HepG2 (cell line): ENCODE data around the gene DPEP3. TPM values are rescaled to one million over a fixed set of nuclear protein-coding genes. Genes with fewer than 3 reads are reported as not detected.

ENCODE experiments used
- BHLHE40 ChIP-seq: IDR thresholded peaks from 2 replicates; pipeline ENCODE4 v1.6.1; 2011; ENCODE audit warnings: low read length, improper control_type of control experiment
- FOSL2 ChIP-seq: sonication (generic); formaldehyde crosslinking; IDR thresholded peaks from 2 replicates; pipeline ENCODE4 v1.4.0; 2020; ENCODE audit warnings: missing genetic modification reagents
- IKZF1 ChIP-seq: fragments of 450-650 bp; IDR thresholded peaks from 2 replicates; pipeline ENCODE4 v1.7.1; 2016
- KAT7 ChIP-seq: IDR thresholded peaks from 2 replicates; pipeline ENCODE4 v1.6.1; 2018; ENCODE audit warnings: borderline replicate concordance, missing compliant biosample characterization
- MYC ChIP-seq: sonication (generic); formaldehyde crosslinking; IDR thresholded peaks from 2 replicates; pipeline ENCODE4 v1.9.0; 2021; ENCODE audit warnings: missing genetic modification reagents, borderline replicate concordance
- NCOA2 ChIP-seq: sonication (generic); formaldehyde crosslinking; IDR thresholded peaks from 2 replicates; pipeline ENCODE4 v1.8.0; 2022; ENCODE audit warnings: inconsistent platforms
- PAWR ChIP-seq: sonication (generic); formaldehyde crosslinking; IDR thresholded peaks from 2 replicates; pipeline ENCODE4 v1.4.0; 2020; ENCODE audit warnings: missing genetic modification reagents, mild to moderate bottlenecking, borderline replicate concordance
- RXRA ChIP-seq: sonication (generic); formaldehyde crosslinking; IDR thresholded peaks from 2 replicates; pipeline ENCODE4 v1.5.1; 2020; ENCODE audit warnings: missing genetic modification reagents
- SMAD9 ChIP-seq: sonication (generic); formaldehyde crosslinking; IDR thresholded peaks from 2 replicates; pipeline ENCODE4 v1.5.1; 2020; ENCODE audit warnings: mild to moderate bottlenecking, missing genetic modification reagents
- SNAPC2 ChIP-seq: sonication (generic); formaldehyde crosslinking; IDR thresholded peaks from 2 replicates; pipeline ENCODE4 v1.8.1; 2022; ENCODE audit warnings: mild to moderate bottlenecking, missing genetic modification reagents
- SSRP1 ChIP-seq: IDR thresholded peaks from 2 replicates; pipeline ENCODE4 v1.6.1; 2016; ENCODE audit warnings: control low read depth
- ZBTB21 ChIP-seq: sonication (generic); formaldehyde crosslinking; IDR thresholded peaks from 2 replicates; pipeline ENCODE4 v1.4.0; 2020; ENCODE audit warnings: missing genetic modification reagents
- ZFYVE20 ChIP-seq: sonication (generic); formaldehyde crosslinking; IDR thresholded peaks from 2 replicates; pipeline ENCODE4 v1.8.0; 2023; ENCODE audit warnings: low read depth, mild to moderate bottlenecking, moderate library complexity, missing genetic modification reagents, borderline replicate concordance
- ZKSCAN8 ChIP-seq: IDR thresholded peaks from 2 replicates; pipeline ENCODE4 v1.6.1; 2016; ENCODE audit warnings: borderline replicate concordance, missing genetic modification reagents, missing compliant biosample characterization
- ZNF207 ChIP-seq: fragments of 450-650 bp; IDR thresholded peaks from 2 replicates; pipeline ENCODE4 v1.6.1; 2016; ENCODE audit warnings: antibody characterized with exemption, borderline replicate concordance
- ZNF263 ChIP-seq: sonication (generic); formaldehyde crosslinking; IDR thresholded peaks from 2 replicates; pipeline ENCODE4 v1.4.0; 2020; ENCODE audit warnings: missing genetic modification reagents
- ZNF530 ChIP-seq: sonication (generic); formaldehyde crosslinking; IDR thresholded peaks from 2 replicates; pipeline ENCODE4 v1.5.0; 2020; ENCODE audit warnings: low read depth, mild to moderate bottlenecking, missing genetic modification reagents
- ZNF605 ChIP-seq: sonication (generic); formaldehyde crosslinking; IDR thresholded peaks from 2 replicates; pipeline ENCODE4 v1.8.0; 2022; ENCODE audit warnings: mild to moderate bottlenecking, missing genetic modification reagents
- ZNF761 ChIP-seq: sonication (generic); formaldehyde crosslinking; conservative IDR thresholded peaks from 2 replicates; pipeline ENCODE4 v1.4.0; 2020; ENCODE audit warnings: mild to moderate bottlenecking, missing genetic modification reagents
- polyA plus RNA-seq, 8 experiments: library from polyadenylated mRNA; depleted of rRNA in 3 of 8; stranded (reverse) in 7 of 8; unstranded in 1 of 8; fragments of >200 nt; fragmentation: Illumina TruSeq in 4 of 8; extraction: Trizol in 4 of 8; gene quantifications; 2 replicates each; pipeline versions ENCODE4 v1.2.1 to v1.2.3, GENCODE V29; 2011 to 2016; ENCODE audit warnings: low read depth in 4 of 8, missing spikeins in 1 of 8, mixed read lengths in 1 of 8; ENCODE audit not compliant: insufficient read depth in 1 of 8
- total RNA-seq, 5 experiments: library from RNA; depleted of rRNA; stranded (reverse); fragments of >200 nt; fragmentation: Illumina TruSeq; extraction: Trizol; gene quantifications; 2 replicates each; pipeline ENCODE4 v1.2.3, GENCODE V29; 2016; ENCODE audit warnings: low read depth in 1 of 5
- TF ChIP-seq, protein P1 (sequence below): IDR thresholded peaks from 2 replicates; pipeline ENCODE4 v1.4.0; 2020; ENCODE audit warnings: mild to moderate bottlenecking, missing genetic modification reagents
- TF ChIP-seq, protein P2 (sequence below): IDR thresholded peaks from 2 replicates; pipeline ENCODE4 v1.6.1; 2016; ENCODE audit warnings: mild to moderate bottlenecking, missing biosample characterization, missing genetic modification reagents
- TF ChIP-seq, protein P3 (sequence below), 2 experiments: sonication (generic) in 1 of 2; formaldehyde crosslinking in 1 of 2; IDR thresholded peaks; 2 replicates each; pipeline versions ENCODE4 v1.5.1 to v1.6.1; 2011 to 2020; ENCODE audit warnings: borderline replicate concordance in 1 of 2, low read depth in 1 of 2, low read length in 1 of 2, mild to moderate bottlenecking in 1 of 2, missing genetic modification reagents in 1 of 2, moderate library complexity in 1 of 2
- TF ChIP-seq, protein P4 (sequence below): sonication (generic); formaldehyde crosslinking; IDR thresholded peaks from 2 replicates; pipeline ENCODE4 v1.4.0; 2020; ENCODE audit warnings: missing genetic modification reagents

DPEP3 gene
- total and polyA plus RNA-seq, 2 of the 13 experiments (the other 11 are each of a cell fraction or from before 2014, with no cell fraction given), result not detected

DNA sequence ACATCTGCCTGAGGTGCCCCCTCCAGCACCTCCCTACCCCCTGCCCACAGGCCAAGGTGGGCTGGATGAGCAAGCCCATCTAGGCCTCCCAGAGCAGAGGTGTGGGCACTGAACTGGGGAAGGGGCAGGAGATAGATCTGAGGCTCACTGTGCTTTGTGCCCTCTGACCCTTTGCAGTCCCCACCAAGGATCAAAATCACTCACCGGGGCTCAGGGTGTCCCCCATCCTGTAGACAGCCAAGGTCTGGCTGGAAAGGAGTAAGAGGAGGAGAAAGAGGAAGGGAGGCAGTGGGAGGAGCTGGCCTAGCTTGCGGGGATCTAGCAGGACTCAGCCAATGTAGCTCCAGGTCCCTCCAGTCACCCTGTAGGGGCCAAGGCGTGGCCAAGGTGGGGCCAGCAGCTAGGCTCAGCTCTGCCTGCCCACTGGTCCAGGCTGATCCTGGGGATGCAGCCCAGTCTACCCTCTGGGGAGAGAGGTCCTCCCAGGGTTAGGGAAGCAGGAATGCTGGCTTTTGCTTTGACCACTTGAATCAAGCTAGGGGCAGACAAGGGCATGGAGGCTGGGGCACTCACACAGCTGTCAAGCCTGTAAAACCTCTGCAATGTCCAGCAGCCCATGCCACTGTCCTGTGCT, 13.6 kb downstream of the DPEP3 start (continued):
- no peak for TF ChIP-seq SMAD9
- TF ChIP-seq SSRP1 (CRISPR knock-in tag), result no peak
- no peak for TF ChIP-seq NCOA2 (CRISPR knock-in tag)
- TF ChIP-seq, protein P1, sequence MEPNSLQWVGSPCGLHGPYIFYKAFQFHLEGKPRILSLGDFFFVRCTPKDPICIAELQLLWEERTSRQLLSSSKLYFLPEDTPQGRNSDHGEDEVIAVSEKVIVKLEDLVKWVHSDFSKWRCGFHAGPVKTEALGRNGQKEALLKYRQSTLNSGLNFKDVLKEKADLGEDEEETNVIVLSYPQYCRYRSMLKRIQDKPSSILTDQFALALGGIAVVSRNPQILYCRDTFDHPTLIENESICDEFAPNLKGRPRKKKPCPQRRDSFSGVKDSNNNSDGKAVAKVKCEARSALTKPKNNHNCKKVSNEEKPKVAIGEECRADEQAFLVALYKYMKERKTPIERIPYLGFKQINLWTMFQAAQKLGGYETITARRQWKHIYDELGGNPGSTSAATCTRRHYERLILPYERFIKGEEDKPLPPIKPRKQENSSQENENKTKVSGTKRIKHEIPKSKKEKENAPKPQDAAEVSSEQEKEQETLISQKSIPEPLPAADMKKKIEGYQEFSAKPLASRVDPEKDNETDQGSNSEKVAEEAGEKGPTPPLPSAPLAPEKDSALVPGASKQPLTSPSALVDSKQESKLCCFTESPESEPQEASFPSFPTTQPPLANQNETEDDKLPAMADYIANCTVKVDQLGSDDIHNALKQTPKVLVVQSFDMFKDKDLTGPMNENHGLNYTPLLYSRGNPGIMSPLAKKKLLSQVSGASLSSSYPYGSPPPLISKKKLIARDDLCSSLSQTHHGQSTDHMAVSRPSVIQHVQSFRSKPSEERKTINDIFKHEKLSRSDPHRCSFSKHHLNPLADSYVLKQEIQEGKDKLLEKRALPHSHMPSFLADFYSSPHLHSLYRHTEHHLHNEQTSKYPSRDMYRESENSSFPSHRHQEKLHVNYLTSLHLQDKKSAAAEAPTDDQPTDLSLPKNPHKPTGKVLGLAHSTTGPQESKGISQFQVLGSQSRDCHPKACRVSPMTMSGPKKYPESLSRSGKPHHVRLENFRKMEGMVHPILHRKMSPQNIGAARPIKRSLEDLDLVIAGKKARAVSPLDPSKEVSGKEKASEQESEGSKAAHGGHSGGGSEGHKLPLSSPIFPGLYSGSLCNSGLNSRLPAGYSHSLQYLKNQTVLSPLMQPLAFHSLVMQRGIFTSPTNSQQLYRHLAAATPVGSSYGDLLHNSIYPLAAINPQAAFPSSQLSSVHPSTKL (CRISPR knock-in tag), result 0 out of 2 replicates have a peak, but pooled peaks have one; percentile 7
- TF ChIP-seq, protein P2, sequence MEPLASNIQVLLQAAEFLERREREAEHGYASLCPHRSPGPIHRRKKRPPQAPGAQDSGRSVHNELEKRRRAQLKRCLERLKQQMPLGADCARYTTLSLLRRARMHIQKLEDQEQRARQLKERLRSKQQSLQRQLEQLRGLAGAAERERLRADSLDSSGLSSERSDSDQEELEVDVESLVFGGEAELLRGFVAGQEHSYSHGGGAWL (CRISPR knock-in tag), result no peak; the same call in 1 of the 2 replicates
- TF ChIP-seq BHLHE40, result no peak
- no peak; the same call in 1 of the 2 replicates for TF ChIP-seq PAWR (CRISPR knock-in tag)
- no peak for TF ChIP-seq ZNF207
- TF ChIP-seq MYC (CRISPR knock-in tag), result peak; percentile 51; the same call in 1 of the 2 replicates
- no peak for TF ChIP-seq ZFYVE20 (CRISPR knock-in tag)
- TF ChIP-seq SNAPC2 (CRISPR knock-in tag), result no peak
- TF ChIP-seq KAT7, result peak; percentile 82; the same call in 1 of the 2 replicates
- no peak; the same call in 1 of the 2 replicates for TF ChIP-seq ZKSCAN8 (CRISPR knock-in tag)
- TF ChIP-seq ZNF263 (CRISPR knock-in tag), result peak; percentile 87
- no peak for TF ChIP-seq FOSL2
- TF ChIP-seq, protein P3, sequence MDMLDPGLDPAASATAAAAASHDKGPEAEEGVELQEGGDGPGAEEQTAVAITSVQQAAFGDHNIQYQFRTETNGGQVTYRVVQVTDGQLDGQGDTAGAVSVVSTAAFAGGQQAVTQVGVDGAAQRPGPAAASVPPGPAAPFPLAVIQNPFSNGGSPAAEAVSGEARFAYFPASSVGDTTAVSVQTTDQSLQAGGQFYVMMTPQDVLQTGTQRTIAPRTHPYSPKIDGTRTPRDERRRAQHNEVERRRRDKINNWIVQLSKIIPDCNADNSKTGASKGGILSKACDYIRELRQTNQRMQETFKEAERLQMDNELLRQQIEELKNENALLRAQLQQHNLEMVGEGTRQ (IDR thresholded peaks at IDR 0.05; ENCODE audit: low read depth, low read length), result no peak
- TF ChIP-seq, protein P3 (CRISPR knock-in tag; IDR thresholded peaks at IDR 0.05; ENCODE audit: borderline replicate concordance), result no peak
- TF ChIP-seq ZNF530 (CRISPR knock-in tag), result no peak
- no peak for TF ChIP-seq ZBTB21
- no peak for TF ChIP-seq ZNF761 (CRISPR knock-in tag)
- TF ChIP-seq, protein P4, sequence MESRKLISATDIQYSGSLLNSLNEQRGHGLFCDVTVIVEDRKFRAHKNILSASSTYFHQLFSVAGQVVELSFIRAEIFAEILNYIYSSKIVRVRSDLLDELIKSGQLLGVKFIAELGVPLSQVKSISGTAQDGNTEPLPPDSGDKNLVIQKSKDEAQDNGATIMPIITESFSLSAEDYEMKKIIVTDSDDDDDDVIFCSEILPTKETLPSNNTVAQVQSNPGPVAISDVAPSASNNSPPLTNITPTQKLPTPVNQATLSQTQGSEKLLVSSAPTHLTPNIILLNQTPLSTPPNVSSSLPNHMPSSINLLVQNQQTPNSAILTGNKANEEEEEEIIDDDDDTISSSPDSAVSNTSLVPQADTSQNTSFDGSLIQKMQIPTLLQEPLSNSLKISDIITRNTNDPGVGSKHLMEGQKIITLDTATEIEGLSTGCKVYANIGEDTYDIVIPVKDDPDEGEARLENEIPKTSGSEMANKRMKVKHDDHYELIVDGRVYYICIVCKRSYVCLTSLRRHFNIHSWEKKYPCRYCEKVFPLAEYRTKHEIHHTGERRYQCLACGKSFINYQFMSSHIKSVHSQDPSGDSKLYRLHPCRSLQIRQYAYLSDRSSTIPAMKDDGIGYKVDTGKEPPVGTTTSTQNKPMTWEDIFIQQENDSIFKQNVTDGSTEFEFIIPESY, result no peak
- no peak for TF ChIP-seq ZNF605 (CRISPR knock-in tag)
- TF ChIP-seq IKZF1, result no peak
- peak; percentile 39; the same call in 1 of the 2 replicates for TF ChIP-seq RXRA
